MM.1S (cell line): ENCODE results near the gene MYO1B.

Experiments used
- DNase-seq: peaks from one replicate; pipeline ENCODE4 v3.0.0-alpha.2; 2015
- H2AFZ ChIP-seq: fragments of 300-600 bp; sonication (generic); 2 replicates; pipeline ENCODE4 v1.6.0; 2016; ENCODE audit warnings: antibody characterized with exemption, low read length
- H3F3A ChIP-seq: fragments of 300-600 bp; sonication (generic); 2 replicates; pipeline ENCODE4 v1.6.1; 2016; ENCODE audit warnings: mild to moderate bottlenecking, antibody characterized with exemption, low read length, moderate library complexity, mixed read lengths; ENCODE audit not compliant: insufficient read depth
- H3K27ac ChIP-seq: fragments of 300-600 bp; sonication (generic); 2 replicates; pipeline ENCODE4 v1.5.1; 2016; ENCODE audit warnings: mild to moderate bottlenecking, low read length
- H3K27me3 ChIP-seq: fragments of 300-600 bp; sonication (generic); replicated peaks from 2 replicates; pipeline ENCODE4 v1.6.0; 2016; ENCODE audit warnings: low read length; ENCODE audit not compliant: insufficient read depth
- H3K36me3 ChIP-seq: fragments of 300-600 bp; sonication (generic); replicated peaks from 2 replicates; pipeline ENCODE4 v1.6.1; 2016; ENCODE audit warnings: mild to moderate bottlenecking, low read length, mixed read lengths; ENCODE audit not compliant: insufficient read depth
- H3K4me1 ChIP-seq: fragments of 300-600 bp; sonication (generic); 2 replicates; pipeline ENCODE4 v1.6.1; 2016; ENCODE audit warnings: low read length, mixed read lengths
- H3K4me2 ChIP-seq: fragments of 300-600 bp; sonication (generic); 2 replicates; pipeline ENCODE4 v1.6.0; 2016; ENCODE audit warnings: low read depth, low read length
- H3K4me3 ChIP-seq: fragments of 300-600 bp; sonication (generic); 2 replicates; pipeline ENCODE4 v1.5.1; 2016; ENCODE audit warnings: low read length, mixed read lengths
- H3K79me2 ChIP-seq: fragments of 300-600 bp; sonication (generic); 2 replicates; pipeline ENCODE4 v1.6.1; 2016; ENCODE audit warnings: mixed run types, low read length, mixed read lengths
- H3K9ac ChIP-seq: fragments of 300-600 bp; sonication (generic); 2 replicates; pipeline ENCODE4 v1.6.1; 2016; ENCODE audit warnings: low read length, mixed read lengths
- H3K9me2 ChIP-seq: fragments of 300-600 bp; sonication (generic); replicated peaks from 2 replicates; pipeline ENCODE4 v1.6.1; 2016; ENCODE audit warnings: mild to moderate bottlenecking, low read length, mixed read lengths; ENCODE audit not compliant: insufficient read depth
- H3K9me3 ChIP-seq: fragments of 300-600 bp; sonication (generic); replicated peaks from 2 replicates; pipeline ENCODE4 v1.6.1; 2016; ENCODE audit warnings: mild to moderate bottlenecking, low read length, mixed read lengths; ENCODE audit not compliant: insufficient read depth
- H4K20me1 ChIP-seq: fragments of 300-600 bp; sonication (generic); 2 replicates; pipeline ENCODE4 v1.6.1; 2016; ENCODE audit warnings: mild to moderate bottlenecking, low read length, moderate library complexity, mixed read lengths; ENCODE audit not compliant: insufficient read depth
- EZH2 ChIP-seq: fragments of 300-600 bp; sonication (generic); optimal IDR thresholded peaks from 2 replicates; pipeline ENCODE3; 2017; ENCODE audit warnings: low read depth, mild to moderate bottlenecking, antibody characterized with exemption, low read length, mixed read lengths
- EZH2phosphoT487 ChIP-seq: fragments of 300-600 bp; sonication (generic); IDR thresholded peaks from 2 replicates; pipeline ENCODE4 v1.6.1; 2018; ENCODE audit warnings: antibody characterized with exemption, low read length
- TF ChIP-seq, protein P1 (sequence below): fragments of 300-600 bp; sonication (generic); IDR thresholded peaks from 2 replicates; pipeline ENCODE4 v1.5.1; 2016; ENCODE audit warnings: antibody characterized with exemption, low read length, mixed read lengths

Gene MYO1B

DNA sequence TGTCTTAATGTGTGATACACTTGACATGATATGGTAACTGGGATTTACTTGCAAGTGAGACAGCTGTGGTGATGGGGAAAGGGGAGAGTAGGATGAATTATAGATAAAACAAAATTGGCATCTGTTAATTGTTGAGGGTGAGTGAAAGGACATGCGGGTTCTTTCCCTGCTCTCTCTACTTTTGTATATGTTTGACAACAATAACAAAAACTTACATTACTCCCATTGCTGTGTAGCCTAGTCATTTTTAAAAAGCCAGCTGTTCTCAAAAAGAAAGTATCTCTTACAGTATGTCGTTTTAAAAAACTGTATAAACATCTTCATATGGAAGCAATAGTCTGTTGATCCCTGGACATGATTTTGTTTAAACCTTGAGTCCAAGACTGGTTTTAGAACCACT is 117.6 kb downstream of the MYO1B start:
- H3K36me3 ChIP-seq: no peaks in the 10 kb centered on the region
- no peak overlapping the region for H3K9ac ChIP-seq
- no peaks in the 10 kb centered on the region for H3K79me2 ChIP-seq
- no peak overlapping the region for H2AFZ ChIP-seq
- H4K20me1 ChIP-seq: no peaks in the 10 kb centered on the region
- H3K4me3 ChIP-seq: no peak overlapping the region
- H3F3A ChIP-seq: no peaks in the 10 kb centered on the region
- TF ChIP-seq EZH2 (no peak), EZH2phosphoT487 (no peak)
- TF ChIP-seq, protein P1, sequence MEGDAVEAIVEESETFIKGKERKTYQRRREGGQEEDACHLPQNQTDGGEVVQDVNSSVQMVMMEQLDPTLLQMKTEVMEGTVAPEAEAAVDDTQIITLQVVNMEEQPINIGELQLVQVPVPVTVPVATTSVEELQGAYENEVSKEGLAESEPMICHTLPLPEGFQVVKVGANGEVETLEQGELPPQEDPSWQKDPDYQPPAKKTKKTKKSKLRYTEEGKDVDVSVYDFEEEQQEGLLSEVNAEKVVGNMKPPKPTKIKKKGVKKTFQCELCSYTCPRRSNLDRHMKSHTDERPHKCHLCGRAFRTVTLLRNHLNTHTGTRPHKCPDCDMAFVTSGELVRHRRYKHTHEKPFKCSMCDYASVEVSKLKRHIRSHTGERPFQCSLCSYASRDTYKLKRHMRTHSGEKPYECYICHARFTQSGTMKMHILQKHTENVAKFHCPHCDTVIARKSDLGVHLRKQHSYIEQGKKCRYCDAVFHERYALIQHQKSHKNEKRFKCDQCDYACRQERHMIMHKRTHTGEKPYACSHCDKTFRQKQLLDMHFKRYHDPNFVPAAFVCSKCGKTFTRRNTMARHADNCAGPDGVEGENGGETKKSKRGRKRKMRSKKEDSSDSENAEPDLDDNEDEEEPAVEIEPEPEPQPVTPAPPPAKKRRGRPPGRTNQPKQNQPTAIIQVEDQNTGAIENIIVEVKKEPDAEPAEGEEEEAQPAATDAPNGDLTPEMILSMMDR: no peak
- DNase-seq: no peak
- no peaks in the 10 kb centered on the region for H3K9me3 ChIP-seq
- no peak overlapping the region for H3K4me2 ChIP-seq
- H3K4me1 ChIP-seq: no peaks in the 10 kb centered on the region
- H3K9me2 ChIP-seq: no peaks in the 10 kb centered on the region
- no peak overlapping the region for H3K27ac ChIP-seq
- no peaks in the 10 kb centered on the region for H3K27me3 ChIP-seq

DNA sequence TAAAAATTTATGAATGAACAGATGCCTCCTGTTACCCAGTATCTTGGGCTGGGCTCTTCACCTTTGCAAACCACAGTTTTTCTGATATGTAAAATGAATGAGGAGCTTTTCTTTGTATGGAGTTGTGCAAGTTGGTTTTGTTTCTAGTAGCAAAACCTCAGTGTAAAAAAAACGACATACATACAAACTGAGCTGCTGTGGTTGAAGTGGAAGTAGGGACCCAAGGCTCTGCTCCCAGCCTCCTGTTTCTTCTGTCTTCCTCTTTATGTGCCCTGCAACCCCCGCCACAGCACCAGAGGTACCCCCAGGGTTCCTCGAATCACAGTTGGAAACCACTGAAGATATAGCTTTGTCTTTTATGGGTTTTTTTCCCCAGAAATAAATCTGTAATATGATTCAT is 118.1 kb downstream of the MYO1B start:
- H3K9me2 ChIP-seq: no peaks in the 10 kb centered on the region
- no peak for DNase-seq
- H3K4me2 ChIP-seq: no peak overlapping the region
- H2AFZ ChIP-seq: no peak overlapping the region
- H3K36me3 ChIP-seq: no peaks in the 10 kb centered on the region
- H3F3A ChIP-seq: no peaks in the 10 kb centered on the region
- H3K79me2 ChIP-seq: no peaks in the 10 kb centered on the region
- no peaks in the 10 kb centered on the region for H3K9me3 ChIP-seq
- no peak overlapping the region for H3K4me3 ChIP-seq
- no peak overlapping the region for H3K9ac ChIP-seq
- no peaks in the 10 kb centered on the region for H3K4me1 ChIP-seq
- TF ChIP-seq EZH2phosphoT487: no peak
- TF ChIP-seq EZH2: no peak
- TF ChIP-seq, protein P1: no peak
- no peaks in the 10 kb centered on the region for H3K27me3 ChIP-seq
- H3K27ac ChIP-seq: no peak overlapping the region
- H4K20me1 ChIP-seq: no peaks in the 10 kb centered on the region

DNA sequence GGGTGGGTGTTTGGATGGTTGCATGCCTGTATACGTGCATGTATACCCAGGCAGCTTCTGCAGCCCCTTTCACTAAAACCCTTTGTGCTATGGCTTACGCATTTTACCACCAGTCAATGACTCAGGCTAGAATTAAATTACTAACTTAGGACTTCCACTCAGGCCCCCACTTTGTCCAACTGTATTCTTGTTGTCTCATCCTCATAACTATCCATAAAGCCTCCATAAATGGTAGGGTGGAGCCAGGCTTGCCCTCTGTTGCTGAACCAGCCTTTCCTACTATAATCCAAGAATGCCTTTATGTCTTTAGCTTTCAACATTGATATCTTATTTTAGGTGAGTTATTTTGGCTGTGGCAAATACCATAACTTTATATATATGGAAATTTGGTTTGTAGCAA is 119.9 kb downstream of the MYO1B start:
- H3K36me3 ChIP-seq: no peaks in the 10 kb centered on the region

More for the DNA sequence above, 119.9 kb downstream of the MYO1B start:
- H3K9me2 ChIP-seq: no peaks in the 10 kb centered on the region
- H3K4me2 ChIP-seq: no peak overlapping the region
- H2AFZ ChIP-seq: no peak overlapping the region
- H4K20me1 ChIP-seq: no peaks in the 10 kb centered on the region
- TF ChIP-seq EZH2 (no peak), EZH2phosphoT487 (no peak)
- TF ChIP-seq, protein P1: no peak
- H3K4me3 ChIP-seq: no peak overlapping the region
- no peaks in the 10 kb centered on the region for H3K9me3 ChIP-seq
- H3F3A ChIP-seq: no peaks in the 10 kb centered on the region
- no peaks in the 10 kb centered on the region for H3K27me3 ChIP-seq
- H3K27ac ChIP-seq: no peak overlapping the region
- no peak overlapping the region for H3K9ac ChIP-seq
- no peak for DNase-seq
- H3K79me2 ChIP-seq: no peaks in the 10 kb centered on the region
- H3K4me1 ChIP-seq: no peaks in the 10 kb centered on the region
